Stimulated activated CD8-positive, alpha-beta memory T cell treated with anti-CD3 and anti-CD28 coated beads, Interleukin-15, amount 100 ng/mL, for 1 hour (primary cell): ENCODE measurements around the gene FOXO6.

Source experiments
- DNase-seq: peaks from one replicate; pipeline ENCODE4 v3.0.0-alpha.2; 2020; ENCODE audit warnings: low read depth

Gene FOXO6

DNA sequence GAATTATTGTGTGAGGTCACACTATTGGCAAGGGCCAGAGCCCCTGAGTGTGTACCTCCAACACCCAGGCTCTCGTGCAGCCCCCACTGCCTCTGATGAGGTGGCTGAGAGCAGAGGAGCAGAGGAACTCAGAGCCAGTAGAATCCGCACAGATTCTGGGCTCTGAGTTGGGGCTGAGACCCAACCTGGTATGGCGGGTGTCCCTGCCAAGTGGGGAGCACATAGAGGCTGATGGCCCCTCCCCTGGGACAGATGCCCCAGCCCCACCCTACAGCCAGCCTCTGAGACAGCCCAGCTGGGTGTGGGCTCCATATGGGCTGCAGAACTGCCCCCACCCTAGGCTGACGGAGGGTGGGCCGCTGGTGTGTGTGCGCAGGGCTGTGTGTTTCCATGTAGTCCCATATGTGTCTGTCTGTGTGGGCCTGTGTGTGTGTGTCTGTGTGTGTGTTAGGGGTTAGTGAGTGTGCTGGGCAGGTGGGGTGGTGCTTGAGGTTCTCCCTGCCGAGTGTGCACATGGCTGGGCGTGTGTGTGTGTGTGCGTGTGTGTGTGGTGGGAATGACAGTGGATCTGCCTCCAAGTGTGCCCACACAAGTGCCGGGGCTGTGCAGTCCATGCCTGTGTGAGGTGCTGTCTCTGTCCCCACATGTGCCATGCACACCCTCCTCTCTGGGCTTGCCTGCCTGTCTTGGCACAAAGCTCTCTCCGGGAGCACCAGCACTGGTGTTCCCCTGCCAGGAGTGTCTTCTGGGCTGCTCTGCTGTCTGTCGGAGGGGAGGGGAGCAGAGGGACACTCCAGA lies 24.4 kb downstream of the FOXO6 start:
- DNase-seq, result no peak

DNA sequence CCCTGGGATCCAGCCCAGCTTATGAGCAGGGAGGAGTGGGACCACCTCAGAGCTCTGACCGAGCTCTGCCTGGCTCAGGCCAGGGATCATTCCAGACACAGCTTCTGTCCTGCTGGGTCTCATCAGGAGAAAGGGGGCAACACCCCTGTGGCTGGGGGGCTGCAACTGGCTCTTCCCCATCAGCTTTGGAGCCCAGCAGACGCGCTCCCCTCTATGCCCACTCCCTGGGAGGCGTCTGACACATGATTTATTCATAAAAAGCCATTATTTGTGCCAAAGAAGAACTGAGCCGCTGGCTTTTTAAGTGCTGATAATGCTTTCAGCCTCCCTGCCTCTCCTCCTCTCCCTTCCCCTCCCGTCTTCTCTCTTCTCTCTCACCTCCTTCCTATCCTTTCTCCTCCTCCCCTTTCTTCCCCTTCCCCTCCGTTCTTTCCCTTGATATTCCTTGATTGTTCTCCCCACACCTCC lies 25.0 kb downstream of the FOXO6 start:
- DNase-seq, result no peak

- no peak for DNase-seq
Measured at GRCh38 chr1:41387667-41388091, 26.4 kb downstream of the FOXO6 start.

- DNase-seq, result no peak
Measured at GRCh38 chr1:41388510-41388909, 27.3 kb downstream of the FOXO6 start.

DNA sequence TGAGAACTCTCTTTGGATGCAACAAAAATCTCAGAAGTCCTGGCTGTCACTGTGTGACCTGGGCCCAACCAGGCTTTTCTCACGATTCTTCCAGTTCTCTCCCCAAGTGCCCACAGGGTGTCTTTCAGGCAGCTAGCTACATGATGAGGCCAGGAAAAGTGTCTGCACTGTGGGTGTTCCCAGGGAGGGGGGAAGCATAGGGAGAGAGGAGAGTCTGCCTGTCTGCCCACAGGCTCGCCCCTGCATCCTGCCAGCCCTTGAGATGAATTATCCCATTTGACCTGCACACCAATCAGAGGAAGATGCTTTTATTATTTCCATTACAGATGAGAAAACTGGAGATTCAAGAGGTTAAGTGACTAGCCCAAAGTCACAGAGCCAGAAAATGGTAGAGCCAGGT lies 27.8 kb downstream of the FOXO6 start:
- no peak for DNase-seq

DNA sequence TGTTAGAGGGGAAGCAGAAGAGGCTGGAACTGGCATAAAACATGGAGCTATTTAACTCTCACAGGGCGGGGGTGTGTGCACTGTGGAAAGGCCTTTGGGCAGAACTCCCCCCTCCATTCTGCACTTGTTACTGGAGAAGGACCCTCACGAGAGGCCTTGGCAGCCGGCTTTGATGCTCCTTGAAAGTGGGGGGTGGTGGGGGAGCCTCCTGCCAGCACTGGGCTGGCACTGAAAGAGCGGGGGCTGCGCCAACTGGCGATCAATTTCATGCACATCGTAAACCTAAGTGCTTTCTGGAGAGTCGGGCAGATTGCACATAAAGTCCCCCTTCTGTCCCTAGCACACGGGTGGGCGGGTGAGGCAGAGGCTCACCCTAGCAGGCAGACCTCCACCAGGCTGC lies 28.9 kb downstream of the FOXO6 start:
- DNase-seq, result no peak

GRCh38 chr1:41390573-41390972 lies 29.3 kb downstream of the FOXO6 start:
- DNase-seq, result no peak

- DNase-seq, result no peak
Measured at GRCh38 chr1:41391834-41392527, 30.7 kb downstream of the FOXO6 start.

- DNase-seq, result no peak
Measured at GRCh38 chr1:41392528-41392924, 31.3 kb downstream of the FOXO6 start.

GRCh38 chr1:41393716-41394368 lies 32.6 kb downstream of the FOXO6 start:
- no peak for DNase-seq

- no peak for DNase-seq
Measured at GRCh38 chr1:41394369-41394744, 33.1 kb downstream of the FOXO6 start.

DNA sequence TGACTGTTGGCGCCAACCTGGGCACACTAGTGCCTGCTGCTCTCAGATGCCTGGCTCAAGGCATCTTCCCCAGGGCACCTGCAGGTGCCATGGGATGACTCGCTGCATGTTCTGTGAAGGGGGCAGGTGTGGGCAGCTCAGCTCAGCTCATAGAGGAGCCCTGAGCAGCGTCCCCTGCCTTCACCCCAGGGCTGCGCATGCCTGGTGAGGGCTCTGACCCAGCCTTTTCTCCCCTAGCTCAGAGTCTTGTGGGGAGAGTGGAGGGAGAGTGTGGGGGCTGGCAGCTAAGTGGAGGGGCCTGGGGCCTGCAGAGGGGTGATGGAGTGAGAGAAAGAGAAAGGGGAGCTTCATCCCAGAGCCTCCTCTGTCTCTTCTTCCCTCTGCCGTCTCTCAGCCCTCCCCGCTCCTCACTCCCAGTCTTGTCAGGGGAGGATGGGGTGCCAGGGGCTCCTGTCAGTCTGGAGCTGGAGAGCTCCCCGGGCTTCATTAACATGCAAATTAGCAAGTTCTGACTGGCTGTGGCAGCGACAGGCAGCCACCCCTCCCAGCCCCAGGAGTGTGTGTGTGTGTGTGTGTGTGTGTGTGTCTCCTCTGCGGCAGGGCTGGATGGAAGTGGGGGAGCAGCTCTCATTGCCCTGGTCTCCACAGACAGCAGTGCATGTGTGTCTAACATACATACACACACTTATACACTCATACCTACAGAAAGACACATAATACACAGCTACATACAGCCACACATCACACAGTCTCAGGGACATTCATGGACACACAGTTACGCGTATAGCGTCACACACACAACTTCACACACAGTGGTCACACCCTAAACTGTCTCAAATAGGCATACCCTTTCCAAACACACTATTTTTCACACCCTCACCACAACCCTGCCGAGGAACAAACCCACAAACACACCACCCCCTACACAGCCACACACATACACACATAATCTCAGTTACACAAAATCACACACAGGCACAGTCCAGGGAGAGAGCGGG lies 34.0 kb downstream of the FOXO6 start:
- no peak for DNase-seq

- no peak for DNase-seq
Measured at GRCh38 chr1:41396084-41396483, 34.9 kb downstream of the FOXO6 start.

GRCh38 chr1:41397020-41397419 lies 35.8 kb downstream of the FOXO6 start:
- DNase-seq, result no peak

- DNase-seq, result no peak
Measured at GRCh38 chr1:41397753-41398330, 36.6 kb downstream of the FOXO6 start.

DNA sequence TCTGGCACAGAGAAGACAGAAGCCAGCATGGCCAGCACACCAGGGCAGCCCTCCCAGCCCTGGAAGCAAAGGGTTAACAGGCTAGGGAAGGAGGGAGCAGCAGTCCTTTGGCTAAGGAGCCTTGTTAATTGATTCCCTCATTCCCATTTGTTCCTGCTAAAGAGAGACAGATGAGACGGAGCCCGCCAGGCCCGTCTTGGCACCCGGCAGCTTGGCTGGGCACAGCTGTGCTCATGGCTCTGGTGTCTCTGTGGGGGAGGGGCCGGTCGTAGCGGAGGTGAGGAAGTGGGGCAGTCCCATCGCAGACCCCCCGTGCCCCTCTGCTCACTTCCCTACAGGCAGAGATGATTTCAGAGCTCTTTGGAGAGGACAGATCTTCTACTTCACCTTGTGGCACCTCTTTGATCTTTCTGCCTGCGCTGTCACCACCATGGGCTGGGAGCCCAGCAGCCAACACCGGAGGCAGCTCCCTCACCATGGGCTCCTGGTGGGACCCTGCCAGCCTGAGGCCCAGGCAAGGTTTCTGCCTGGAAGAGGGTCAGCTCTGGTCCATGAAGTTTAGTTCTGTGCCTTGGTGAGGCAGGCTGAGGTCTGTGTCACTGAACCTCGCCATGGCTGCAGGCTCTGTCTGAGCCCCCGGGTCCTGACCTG lies 38.0 kb downstream of the FOXO6 start:
- no peak for DNase-seq

GRCh38 chr1:41400225-41400624 lies 39.0 kb downstream of the FOXO6 start:
- no peak for DNase-seq

DNA sequence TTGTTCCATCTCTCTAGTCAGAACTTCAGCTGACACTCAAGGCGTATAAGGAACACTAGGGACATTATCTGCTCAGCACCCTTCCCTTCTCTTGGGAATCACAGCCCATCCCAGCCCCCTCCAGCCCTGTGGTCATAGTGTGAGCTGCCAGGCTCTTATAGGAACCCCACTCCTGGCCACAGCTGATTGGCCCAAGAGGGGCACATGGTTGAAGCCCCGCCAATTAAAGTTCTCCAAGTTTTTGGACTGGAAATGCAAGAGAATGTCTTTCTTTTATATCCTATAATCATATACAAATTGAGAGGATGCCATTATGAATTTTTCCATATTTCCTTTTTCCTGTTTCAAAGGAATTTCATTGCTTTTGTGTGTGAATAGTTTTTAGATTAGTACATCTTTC lies 40.7 kb downstream of the FOXO6 start:
- DNase-seq, result no peak

GRCh38 chr1:41404308-41404761 lies 43.1 kb downstream of the FOXO6 start:
- no peak for DNase-seq

DNA sequence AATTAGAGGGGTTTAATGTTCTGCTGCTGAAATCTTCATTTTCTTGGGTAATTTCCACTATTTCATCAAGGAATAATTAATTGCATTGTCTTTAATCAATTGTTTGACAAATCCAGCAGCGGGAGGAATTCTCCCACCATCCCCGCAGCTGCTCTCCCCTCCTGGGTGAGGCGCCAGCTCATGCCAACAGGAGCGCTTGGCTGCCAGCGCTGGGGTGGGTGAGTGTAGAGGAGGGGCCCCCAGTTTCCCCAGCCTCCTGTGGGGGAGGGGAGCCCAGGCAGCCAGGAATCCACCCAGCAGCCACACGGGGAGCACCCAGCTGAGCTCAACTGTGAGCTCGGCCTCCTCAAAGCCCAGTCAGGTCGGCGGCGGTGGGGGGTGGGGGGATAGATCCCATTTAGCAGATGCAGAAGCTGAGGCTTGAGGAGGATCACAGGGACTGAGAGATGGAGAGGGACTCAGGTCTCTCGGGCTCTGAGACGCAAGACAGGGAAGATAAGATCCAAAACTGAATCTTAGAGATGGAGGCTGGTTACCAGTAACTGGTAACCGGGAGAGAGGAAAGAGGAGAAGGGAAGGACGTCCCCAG lies 46.5 kb downstream of the FOXO6 start:
- no peak for DNase-seq
